GM18868 (cell line): ENCODE results near the gene CSNK1A1.

Experiments used
- ATAC-seq: cut with Tn5 transposase; IDR thresholded peaks from one replicate; pipeline ENCODE4 v1.9.1; 2021; ENCODE audit warnings: mild to moderate bottlenecking, moderate library complexity; ENCODE audit not compliant: unreplicated experiment

The CSNK1A1 gene

GRCh38 chr5:149575131-149575530 lies 23.9 kb upstream of the CSNK1A1 start:
- ATAC-seq: no peak

DNA sequence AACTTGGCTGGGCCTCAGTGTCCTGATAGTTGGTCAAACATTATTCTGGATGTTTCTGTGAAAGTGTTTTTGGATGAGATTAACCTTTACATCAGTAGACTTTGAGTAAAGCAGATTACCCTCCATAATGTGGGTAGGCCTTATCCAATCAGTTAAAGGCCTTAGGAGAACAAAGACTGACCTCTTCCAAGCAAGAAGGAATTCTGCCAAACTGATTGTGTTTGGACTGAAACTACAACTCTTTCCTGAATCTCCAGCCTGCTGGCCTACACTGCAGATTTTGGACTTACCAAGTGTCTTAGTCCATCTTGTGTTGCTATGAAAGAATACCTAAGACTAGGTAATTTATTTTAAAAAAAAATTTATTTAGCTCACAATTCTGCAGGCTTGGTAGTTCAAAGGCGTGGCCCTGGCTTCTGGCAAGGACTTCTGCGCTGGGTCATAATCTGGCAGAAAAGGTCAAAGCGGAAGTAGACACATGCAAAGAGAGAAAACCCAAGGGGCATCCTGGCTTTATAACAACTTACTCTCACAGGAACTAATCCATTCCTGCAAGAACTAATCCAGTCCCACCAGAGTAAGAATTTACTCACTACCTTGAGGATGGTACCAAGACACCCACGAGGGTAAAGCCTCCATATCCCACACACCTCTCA lies 21.5 kb upstream of the CSNK1A1 start:
- no peak for ATAC-seq

- ATAC-seq: no peak
Measured at GRCh38 chr5:149572170-149572569, 20.9 kb upstream of the CSNK1A1 start.

DNA sequence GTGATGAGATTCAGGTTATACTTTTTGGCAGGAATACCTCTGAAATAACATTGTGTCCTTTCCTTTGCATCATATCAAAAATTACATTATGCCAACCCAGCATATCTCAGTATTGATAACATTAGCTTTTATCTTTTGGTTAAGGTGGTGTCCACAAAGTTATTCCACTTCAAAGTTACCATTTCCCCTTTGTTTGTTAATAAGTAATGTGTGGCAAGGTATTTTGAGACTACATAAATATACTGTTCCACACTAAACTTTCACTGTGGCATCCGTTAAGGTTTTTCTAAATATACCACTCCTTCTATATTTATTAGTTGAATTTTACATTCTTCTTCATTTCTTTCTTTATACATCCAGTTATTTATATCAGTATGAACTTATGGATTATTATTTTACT lies 16.0 kb upstream of the CSNK1A1 start:
- no peak for ATAC-seq

DNA sequence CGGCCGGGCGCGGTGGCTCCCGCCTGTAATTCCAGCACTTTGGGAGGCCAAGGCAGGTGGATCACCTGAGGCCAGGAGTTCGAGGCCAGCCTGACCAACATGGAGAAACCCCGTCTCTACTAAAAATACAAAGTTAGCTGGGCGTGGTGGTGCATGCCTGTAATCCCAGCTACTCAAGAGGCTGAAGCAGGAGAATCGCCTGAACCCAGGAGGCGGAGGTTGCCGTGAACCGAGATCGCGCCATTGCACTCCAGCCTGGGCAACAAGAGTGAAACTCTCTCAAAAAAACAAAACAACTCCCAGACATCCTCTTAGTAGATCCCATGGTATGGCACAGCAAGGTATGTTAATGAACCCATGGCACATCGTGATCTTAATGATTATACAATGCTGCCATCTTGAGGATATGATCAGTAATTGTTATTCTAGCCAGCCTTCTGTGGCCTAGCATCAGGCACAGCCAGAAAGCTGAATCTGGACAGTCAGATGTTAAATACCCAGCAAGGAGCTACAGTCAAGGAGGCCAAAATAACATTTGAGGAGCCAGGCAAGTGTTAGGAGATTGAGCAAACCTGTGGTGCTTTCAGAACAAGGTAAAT lies 13.4 kb upstream of the CSNK1A1 start:
- ATAC-seq: peak; percentile 90

DNA sequence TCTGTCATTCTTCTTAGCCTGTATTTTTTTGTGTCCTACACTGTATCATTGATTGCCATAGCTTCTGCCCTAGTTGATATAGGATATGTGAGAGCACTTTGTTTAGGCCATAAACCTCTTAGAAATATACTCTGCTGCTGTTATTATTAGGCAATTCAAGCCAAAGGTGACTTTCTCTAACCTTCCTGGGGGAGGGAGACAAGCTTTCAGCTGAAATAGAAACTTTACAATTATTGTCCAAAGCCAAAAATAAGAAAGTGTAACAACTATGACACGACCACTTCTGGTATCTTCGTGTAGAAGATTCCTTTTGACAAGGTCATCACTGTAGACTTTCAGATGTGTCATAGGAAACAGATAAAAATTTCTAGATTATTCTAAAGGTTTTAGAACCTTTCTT lies 12.2 kb upstream of the CSNK1A1 start:
- ATAC-seq: no peak

DNA sequence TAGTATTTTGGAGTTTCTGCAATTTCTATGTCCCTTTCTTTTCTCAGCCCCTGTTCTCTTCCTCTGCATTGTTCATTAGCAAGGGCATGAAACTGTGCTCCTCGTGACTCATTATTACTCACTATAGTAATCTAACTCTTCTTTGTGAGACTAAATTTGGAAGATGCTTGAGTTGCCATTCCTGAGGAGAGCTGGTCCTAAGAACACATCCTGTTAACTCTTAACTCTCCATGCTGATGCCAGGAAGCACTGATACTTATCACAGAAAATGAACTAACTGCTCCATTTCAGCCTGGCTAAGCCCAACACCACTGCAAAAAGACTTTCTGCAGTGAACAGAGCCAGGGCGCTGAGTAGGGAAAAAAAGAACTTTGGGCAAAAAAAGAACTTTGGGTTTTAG lies 10.6 kb upstream of the CSNK1A1 start:
- no peak for ATAC-seq

DNA sequence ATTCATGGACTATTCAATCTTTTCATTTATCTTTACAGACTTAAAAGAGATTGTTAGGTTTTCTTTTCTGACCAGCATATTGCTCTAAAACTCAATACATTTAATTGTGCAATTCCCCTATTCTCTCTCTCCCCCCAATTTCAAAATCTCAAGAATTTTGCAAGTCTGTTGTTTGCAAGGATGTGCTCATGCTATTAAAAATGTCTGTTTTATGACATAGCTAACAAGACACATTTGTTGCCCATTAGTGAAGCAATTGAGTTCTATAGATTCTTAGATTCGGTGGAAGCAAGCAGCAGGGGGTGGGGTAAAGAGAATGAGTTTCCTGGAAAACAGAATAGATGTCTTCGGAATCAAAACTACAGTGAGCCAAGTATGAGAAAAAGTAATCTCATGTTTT lies 8.5 kb upstream of the CSNK1A1 start:
- no peak for ATAC-seq

DNA sequence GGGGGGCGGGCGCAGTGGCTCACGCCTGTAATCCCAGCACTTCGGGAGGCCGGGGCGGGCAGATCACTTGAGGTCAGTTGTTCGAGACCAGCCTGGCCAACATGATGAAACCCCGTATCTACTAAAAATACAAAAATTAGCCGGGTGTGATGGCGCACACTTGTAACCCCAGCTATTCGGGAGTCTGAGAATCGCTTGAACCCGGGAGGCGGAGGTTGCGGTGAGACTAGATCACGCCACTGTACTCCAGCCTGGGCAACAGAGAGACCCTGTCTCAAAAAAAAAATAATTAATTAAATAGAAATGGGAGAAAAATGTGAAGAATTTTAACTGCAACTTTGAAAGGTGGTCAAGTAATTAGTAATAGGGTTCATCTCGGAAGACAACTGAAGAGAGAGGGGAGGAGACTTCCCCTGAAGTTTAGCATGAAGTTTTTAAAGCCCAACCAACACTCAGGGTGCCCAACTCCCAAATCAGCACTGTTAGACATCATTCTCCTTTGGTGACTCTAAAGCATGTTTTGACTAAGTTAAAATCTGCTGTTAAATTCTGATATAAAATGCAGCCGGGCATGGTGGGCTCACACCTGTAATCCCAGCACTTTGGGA lies 1.4 kb upstream of the CSNK1A1 start:
- ATAC-seq: no peak

DNA sequence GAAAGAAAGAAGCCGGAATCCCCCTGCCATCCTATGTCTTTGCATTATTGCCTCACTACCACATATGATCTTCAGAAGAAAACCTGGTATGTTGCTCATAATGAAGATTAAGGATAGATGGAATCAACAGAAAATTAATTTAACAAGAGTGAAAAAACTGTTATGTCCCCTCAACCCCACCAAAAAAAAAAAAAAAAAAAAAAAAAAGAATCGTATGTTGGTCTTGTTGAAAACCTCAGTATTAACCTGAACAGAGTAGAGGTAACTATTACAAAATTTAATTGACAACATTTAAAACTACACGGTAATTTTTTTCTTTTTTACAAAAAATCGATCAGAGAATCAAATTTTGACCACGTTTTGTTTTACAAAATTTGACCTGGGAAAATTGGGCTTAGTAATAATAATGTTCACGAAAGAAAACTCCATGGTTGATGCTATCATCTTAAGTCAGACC lies 827 bp upstream of the CSNK1A1 start:
- ATAC-seq: no peak

GRCh38 chr5:149550594-149551226 lies 529 bp downstream of the CSNK1A1 start:
- no peak for ATAC-seq

GRCh38 chr5:149550268-149550583 lies 1.0 kb downstream of the CSNK1A1 start:
- no peak for ATAC-seq

- ATAC-seq: peak; percentile 42
Measured at GRCh38 chr5:149549461-149550267, 1.6 kb downstream of the CSNK1A1 start.

GRCh38 chr5:149546974-149547373 lies 4.3 kb downstream of the CSNK1A1 start:
- no peak for ATAC-seq

DNA sequence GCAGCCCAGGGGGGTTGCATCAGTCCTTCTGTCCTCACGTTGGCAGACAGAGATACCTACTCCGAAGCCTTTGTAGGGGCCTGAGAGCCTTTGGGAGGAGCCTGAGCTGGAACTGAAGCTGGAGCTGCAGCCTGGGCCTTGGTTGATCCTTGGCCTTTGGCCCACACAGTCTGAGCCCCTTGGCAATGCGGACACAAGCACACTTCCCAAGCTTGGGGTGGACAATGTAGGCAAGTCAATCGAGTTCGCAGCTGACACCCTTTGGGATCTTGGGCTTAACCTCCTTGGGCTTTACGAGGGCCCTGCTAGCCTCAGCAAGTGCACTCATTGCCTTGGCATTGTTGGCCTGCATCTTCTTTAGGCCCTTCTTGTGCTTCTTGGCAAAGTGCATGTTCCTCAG lies 5.9 kb downstream of the CSNK1A1 start:
- ATAC-seq: no peak

DNA sequence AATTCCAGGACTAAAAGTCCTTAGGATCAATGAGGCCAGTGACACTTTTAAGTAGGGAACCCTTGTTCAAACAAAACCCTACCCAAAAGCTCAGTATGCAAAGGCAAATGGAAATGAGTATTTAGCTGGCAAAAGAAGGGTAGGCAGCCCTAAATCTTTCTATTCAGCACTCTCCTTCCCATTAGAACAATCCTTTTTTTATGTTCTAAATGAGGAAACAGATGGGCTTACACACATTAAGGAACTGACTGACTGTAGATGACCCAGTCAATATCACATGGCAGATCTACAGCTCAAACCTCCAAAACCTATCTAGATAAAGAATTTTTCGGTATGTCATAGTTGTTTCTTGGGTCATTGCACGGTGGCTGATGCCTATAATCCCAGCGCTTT lies 7.2 kb downstream of the CSNK1A1 start:
- ATAC-seq: no peak

- ATAC-seq: no peak
Measured at GRCh38 chr5:149543361-149544027, 7.7 kb downstream of the CSNK1A1 start.

DNA sequence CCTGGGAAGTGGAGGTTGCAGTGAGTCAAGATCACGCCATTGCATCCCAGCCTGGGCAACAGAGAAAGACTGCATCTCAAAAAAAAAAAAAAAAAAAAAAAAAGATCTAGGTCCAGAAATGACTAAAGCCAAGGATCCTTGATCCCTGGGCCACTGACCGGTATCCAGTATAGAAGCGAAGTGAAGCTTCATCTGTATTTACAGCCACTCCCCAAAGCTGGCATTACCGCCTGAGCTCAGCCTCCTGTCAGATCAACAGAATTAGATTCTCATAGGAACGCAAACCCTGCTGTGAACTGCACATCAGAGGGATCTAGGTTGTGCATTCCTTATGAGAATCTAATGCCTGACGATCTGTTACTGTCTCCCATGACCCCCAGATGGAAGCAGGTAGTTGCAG lies 9.3 kb downstream of the CSNK1A1 start:
- ATAC-seq: no peak

GRCh38 chr5:149540089-149540488 lies 11.2 kb downstream of the CSNK1A1 start:
- ATAC-seq: no peak

GRCh38 chr5:149537374-149537975 lies 13.8 kb downstream of the CSNK1A1 start:
- ATAC-seq: no peak
